VCaP (cell line): Measurements from ENCODE around the gene UBE2J1.

Experiments used
- H3K27ac ChIP-seq: fragments of 450-650 bp; 2 replicates; pipeline ENCODE4 v1.5.1; 2017
- TF ChIP-seq, protein P1 (sequence below): fragments of 450-650 bp; conservative IDR thresholded peaks from 2 replicates; pipeline ENCODE4 v1.5.1; 2017; ENCODE audit warnings: mild to moderate bottlenecking, moderate library complexity

Gene UBE2J1

DNA sequence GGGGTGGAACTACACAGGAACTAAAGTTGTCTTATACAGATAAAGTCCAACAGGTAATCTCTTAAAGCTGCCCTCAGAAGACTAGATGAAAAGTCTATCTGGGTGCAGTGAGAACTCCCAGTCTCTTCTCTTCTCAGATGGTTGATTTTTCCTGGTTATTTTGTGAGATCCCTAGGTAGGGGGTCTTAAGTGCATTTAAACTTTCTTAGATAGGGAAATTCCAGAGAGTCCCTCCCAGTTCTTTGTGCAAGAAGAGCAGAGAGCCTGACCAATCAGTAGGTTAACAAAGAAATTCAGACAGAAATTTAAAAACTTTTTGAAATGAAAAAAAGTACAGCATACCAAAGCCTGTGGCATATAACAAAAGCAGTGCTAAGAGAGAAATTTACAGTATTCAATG, 35.5 kb downstream of the UBE2J1 start:
- TF ChIP-seq, protein P1, sequence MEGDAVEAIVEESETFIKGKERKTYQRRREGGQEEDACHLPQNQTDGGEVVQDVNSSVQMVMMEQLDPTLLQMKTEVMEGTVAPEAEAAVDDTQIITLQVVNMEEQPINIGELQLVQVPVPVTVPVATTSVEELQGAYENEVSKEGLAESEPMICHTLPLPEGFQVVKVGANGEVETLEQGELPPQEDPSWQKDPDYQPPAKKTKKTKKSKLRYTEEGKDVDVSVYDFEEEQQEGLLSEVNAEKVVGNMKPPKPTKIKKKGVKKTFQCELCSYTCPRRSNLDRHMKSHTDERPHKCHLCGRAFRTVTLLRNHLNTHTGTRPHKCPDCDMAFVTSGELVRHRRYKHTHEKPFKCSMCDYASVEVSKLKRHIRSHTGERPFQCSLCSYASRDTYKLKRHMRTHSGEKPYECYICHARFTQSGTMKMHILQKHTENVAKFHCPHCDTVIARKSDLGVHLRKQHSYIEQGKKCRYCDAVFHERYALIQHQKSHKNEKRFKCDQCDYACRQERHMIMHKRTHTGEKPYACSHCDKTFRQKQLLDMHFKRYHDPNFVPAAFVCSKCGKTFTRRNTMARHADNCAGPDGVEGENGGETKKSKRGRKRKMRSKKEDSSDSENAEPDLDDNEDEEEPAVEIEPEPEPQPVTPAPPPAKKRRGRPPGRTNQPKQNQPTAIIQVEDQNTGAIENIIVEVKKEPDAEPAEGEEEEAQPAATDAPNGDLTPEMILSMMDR = no peak

GRCh38 chr6:89315249-89315885, 37.2 kb downstream of the UBE2J1 start, which contains the start of gene GABRR2:
GABRR2 (minus strand) TSS chr6:89315299; CDS start chr6:89315165, 134 bp downstream.
- peak within 1 kb of the TSS; percentile 18 for H3K27ac ChIP-seq
- TF ChIP-seq, protein P1 = 0 out of 2 replicates have a peak, but pooled peaks have one; percentile 9

More for the DNA sequence above, 35.5 kb downstream of the UBE2J1 start:
- H3K27ac ChIP-seq = no peak overlapping the region

- no peak overlapping the region for H3K27ac ChIP-seq
- TF ChIP-seq, protein P1 = no peak
Observed at GRCh38 chr6:89314692-89315091, 37.8 kb downstream of the UBE2J1 start.

DNA sequence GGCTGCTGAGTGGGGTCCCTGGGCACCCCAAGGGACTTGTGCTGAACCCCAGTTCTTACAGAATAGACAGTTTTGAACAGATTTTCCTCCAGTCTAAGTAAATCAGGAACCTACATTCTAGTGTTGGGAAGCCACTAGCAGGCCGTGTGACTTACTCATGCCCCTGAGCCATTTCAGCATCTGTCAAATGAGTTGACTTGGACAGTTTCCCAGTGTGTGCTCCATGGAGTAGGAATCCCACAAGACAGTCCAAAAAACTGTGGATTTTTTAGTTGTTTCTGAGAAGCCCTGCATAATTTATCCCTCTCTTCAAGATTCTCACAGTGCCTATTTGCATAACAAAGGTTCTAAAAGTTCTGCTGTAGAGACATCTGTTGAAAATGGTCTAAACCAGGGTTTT, 39.5 kb downstream of the UBE2J1 start:
- TF ChIP-seq, protein P1 = no peak
- H3K27ac ChIP-seq = peak overlapping the region; percentile 65

DNA sequence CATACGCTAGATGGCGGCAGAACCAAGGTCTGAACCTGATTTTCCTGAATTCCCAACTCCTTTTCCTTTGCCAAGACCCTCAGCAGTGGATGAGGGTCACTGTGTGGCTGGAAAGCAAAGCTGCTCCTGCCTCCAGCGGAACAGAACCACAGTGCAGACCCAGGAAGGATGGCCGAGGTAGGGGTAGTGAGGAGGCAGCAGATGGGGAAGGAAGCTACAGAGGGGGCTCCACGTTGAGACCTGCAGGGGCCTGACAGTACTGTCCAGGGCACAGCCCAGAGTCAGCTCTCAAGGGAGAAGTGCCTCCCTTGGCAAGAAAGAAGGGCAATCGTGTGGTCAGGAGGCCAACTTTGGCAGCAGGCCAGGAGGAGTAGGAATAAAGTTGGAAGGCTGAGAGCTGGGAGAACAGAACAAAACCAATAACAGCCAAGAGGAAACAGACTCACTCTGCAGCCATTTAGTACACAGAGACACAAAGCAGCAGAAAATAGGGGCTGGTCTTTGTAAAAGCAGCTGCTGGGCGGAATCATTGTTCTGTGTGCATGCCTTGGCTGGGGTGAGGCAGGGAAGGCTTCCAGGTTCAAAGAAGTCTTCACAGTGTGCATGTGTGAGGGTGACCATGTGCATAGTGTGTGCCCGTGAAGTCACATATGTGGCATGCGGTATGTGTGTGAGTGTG, 40.5 kb downstream of the UBE2J1 start:
- peak overlapping the region; percentile 65 for H3K27ac ChIP-seq

DNA sequence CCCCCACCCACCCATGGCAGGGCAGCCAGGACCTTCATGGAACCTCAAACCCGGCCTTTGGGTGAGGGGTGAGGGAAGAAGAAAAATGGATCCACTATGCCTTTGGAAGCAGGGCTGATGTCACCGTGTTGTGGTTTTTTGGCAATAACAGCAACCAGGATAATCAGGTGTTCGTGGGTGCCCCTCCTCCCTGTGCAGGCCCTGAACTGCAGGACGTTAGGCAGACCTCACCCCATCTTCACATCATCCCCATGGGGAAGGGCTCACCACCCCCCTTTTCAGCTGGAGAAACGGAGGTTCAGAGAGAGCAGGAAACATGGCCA, 41.0 kb downstream of the UBE2J1 start:
- H3K27ac ChIP-seq = peak overlapping the region; percentile 65
- TF ChIP-seq, protein P1 = no peak; the same call in 1 of the 2 replicates

More for the DNA sequence above, 40.5 kb downstream of the UBE2J1 start:
- TF ChIP-seq, protein P1 = peak; percentile 59; the same call in 1 of the 2 replicates

DNA sequence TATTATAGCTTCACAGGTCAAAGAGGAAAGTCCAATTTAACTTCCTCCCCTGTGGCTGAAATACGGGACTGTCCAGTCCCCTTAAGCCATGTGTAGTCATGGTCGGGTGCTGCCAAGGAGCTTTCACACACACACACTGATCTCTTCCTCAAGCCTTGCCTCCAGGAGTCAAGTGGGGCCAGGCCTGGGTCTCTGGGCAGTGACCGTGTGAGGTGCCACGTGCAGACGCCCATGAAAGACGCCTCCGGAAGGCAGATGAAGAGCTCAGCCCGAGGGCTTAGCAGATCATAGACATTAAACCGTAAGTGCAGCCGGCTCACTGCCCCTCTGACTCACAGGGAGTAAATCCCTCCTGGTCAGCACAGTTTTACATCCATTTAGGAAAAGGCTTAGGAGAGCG, 41.6 kb downstream of the UBE2J1 start:
- TF ChIP-seq, protein P1 = no peak
- peak overlapping the region; percentile 65; the same call in 1 of the 2 replicates for H3K27ac ChIP-seq
